Nephron (organoid): ENCODE data around the gene PRRC2B.
A peak's percentile ranks its signal among the peaks of the same experiment; 100 is the strongest.

Experiments
- H3K27ac Mint-ChIP-seq, 3 experiments: 2 replicates each; pipeline ENCODE4 v1.8.0; 2020; ENCODE audit warnings: mixed read lengths in 3 of 3, mild to moderate bottlenecking in 2 of 3, moderate library complexity in 1 of 3
- H3K27me3 Mint-ChIP-seq: 2 replicates; pipeline ENCODE4 v1.8.0; 2021; ENCODE audit warnings: low read depth, mild to moderate bottlenecking, moderate library complexity, mixed read lengths
- H3K36me3 Mint-ChIP-seq: 2 replicates; pipeline ENCODE4 v1.8.0; 2020; ENCODE audit warnings: low read depth, mixed read lengths
- H3K4me1 Mint-ChIP-seq: 2 replicates; pipeline ENCODE4 v1.8.0; 2020; ENCODE audit warnings: mixed read lengths
- H3K4me3 Mint-ChIP-seq, 3 experiments: 2 replicates each; pipeline ENCODE4 v1.8.0; 2020; ENCODE audit warnings: mild to moderate bottlenecking in 3 of 3, mixed read lengths in 3 of 3, moderate library complexity in 2 of 3
- H3K9me3 Mint-ChIP-seq: 2 replicates; pipeline ENCODE4 v1.8.0; 2020; ENCODE audit warnings: mixed read lengths
- CTCF ChIP-seq, 3 experiments: fragments of 200-600 bp; sonication (generic); IDR thresholded peaks; one replicate each; pipeline ENCODE4 v1.5.0; 2021; ENCODE audit warnings: antibody characterized with exemption in 3 of 3; ENCODE audit not compliant: unreplicated experiment in 3 of 3

Gene PRRC2B

GRCh38 chr9:131409458-131409992 is 15.6 kb downstream of the PRRC2B start:
- H3K36me3 Mint-ChIP-seq: peaks cover 37% of the 10 kb centered on the region
- H3K4me1 Mint-ChIP-seq: peaks cover 71% of the 10 kb centered on the region
- peaks cover 5% of the 10 kb centered on the region for H3K9me3 Mint-ChIP-seq
- no peak for TF ChIP-seq CTCF (IDR thresholded peaks at IDR 0.05; ENCODE audit: unreplicated experiment in 3 of 3)
- H3K4me3 Mint-ChIP-seq: no peak overlapping the region
- H3K27ac Mint-ChIP-seq: peak overlapping the region; percentile 20 to 52 (median 51)
- no peaks in the 10 kb centered on the region for H3K27me3 Mint-ChIP-seq

GRCh38 chr9:131410044-131410491 is 16.2 kb downstream of the PRRC2B start:
- no peaks in the 10 kb centered on the region for H3K27me3 Mint-ChIP-seq
- peak overlapping the region; percentile 20 to 52 (median 51) for H3K27ac Mint-ChIP-seq
- TF ChIP-seq CTCF (IDR thresholded peaks at IDR 0.05; ENCODE audit: unreplicated experiment in 3 of 3): no peak
- H3K4me3 Mint-ChIP-seq: no peak overlapping the region
- peaks cover 42% of the 10 kb centered on the region for H3K36me3 Mint-ChIP-seq
- H3K9me3 Mint-ChIP-seq: peaks cover 5% of the 10 kb centered on the region
- peaks cover 65% of the 10 kb centered on the region for H3K4me1 Mint-ChIP-seq

GRCh38 chr9:131411719-131412681 is 18.1 kb downstream of the PRRC2B start:
- peaks cover 59% of the 10 kb centered on the region for H3K36me3 Mint-ChIP-seq
- no peaks in the 10 kb centered on the region for H3K27me3 Mint-ChIP-seq
- peaks cover 61% of the 10 kb centered on the region for H3K4me1 Mint-ChIP-seq
- no peak overlapping the region for H3K4me3 Mint-ChIP-seq
- peak overlapping the region; percentile 6 to 44 (median 32) for H3K27ac Mint-ChIP-seq
- TF ChIP-seq CTCF (IDR thresholded peaks at IDR 0.05; ENCODE audit: unreplicated experiment in 3 of 3): no peak
- H3K9me3 Mint-ChIP-seq: peaks cover 5% of the 10 kb centered on the region

- TF ChIP-seq CTCF (IDR thresholded peaks at IDR 0.05; ENCODE audit: unreplicated experiment in 3 of 3): no peak
- no peaks in the 10 kb centered on the region for H3K27me3 Mint-ChIP-seq
- no peak overlapping the region for H3K4me3 Mint-ChIP-seq
- H3K9me3 Mint-ChIP-seq: peaks cover 5% of the 10 kb centered on the region
- H3K36me3 Mint-ChIP-seq: peaks cover 59% of the 10 kb centered on the region
- peaks cover 69% of the 10 kb centered on the region for H3K4me1 Mint-ChIP-seq
- H3K27ac Mint-ChIP-seq: peak overlapping the region in 1 of 3 experiments; percentile 4
Observed at GRCh38 chr9:131416509-131416908, 22.6 kb downstream of the PRRC2B start.

GRCh38 chr9:131417264-131418142 is 23.6 kb downstream of the PRRC2B start:
- Mint-ChIP-seq H3K36me3 (peaks cover 53% of the 10 kb centered on the region), H3K4me1 (peaks cover 70% of the 10 kb centered on the region), H3K27me3 (no peaks in the 10 kb centered on the region), H3K27ac (peak overlapping the region; percentile 71 to 81 (median 71)), H3K4me3 (peak overlapping the region in 1 of 3 experiments; percentile 3), H3K9me3 (peaks cover 5% of the 10 kb centered on the region)
- no peak for TF ChIP-seq CTCF (IDR thresholded peaks at IDR 0.05; ENCODE audit: unreplicated experiment in 3 of 3)
